ENCODE results near the gene CORO1C.

The CORO1C gene

GRCh38 chr12:108696111-108696995 is 35.0 kb downstream of the CORO1C start:
- no peak for FAIRE-seq

GRCh38 chr12:108694812-108695278 is 36.5 kb downstream of the CORO1C start:
- FAIRE-seq: no peak

- FAIRE-seq: no peak
Measured at GRCh38 chr12:108693751-108694150, 37.6 kb downstream of the CORO1C start.

- no peak for FAIRE-seq
Measured at GRCh38 chr12:108693186-108693730, 38.1 kb downstream of the CORO1C start.

- FAIRE-seq: no peak
Measured at GRCh38 chr12:108691998-108692808, 39.1 kb downstream of the CORO1C start.

- peak; percentile 86 for FAIRE-seq
Measured at GRCh38 chr12:108691175-108691997, 39.9 kb downstream of the CORO1C start.

- FAIRE-seq: no peak
Measured at GRCh38 chr12:108690542-108691174, 40.7 kb downstream of the CORO1C start.

GRCh38 chr12:108690191-108690518 is 41.2 kb downstream of the CORO1C start:
- FAIRE-seq: no peak

- FAIRE-seq: no peak
Measured at GRCh38 chr12:108689314-108690190, 41.8 kb downstream of the CORO1C start.

GRCh38 chr12:108686780-108687179 is 44.5 kb downstream of the CORO1C start:
- FAIRE-seq: no peak

- no peak for FAIRE-seq
Measured at GRCh38 chr12:108685469-108686260, 45.7 kb downstream of the CORO1C start.

- no peak for FAIRE-seq
Measured at GRCh38 chr12:108683906-108684556, 47.3 kb downstream of the CORO1C start.

GRCh38 chr12:108681317-108681716 is 50.0 kb downstream of the CORO1C start:
- FAIRE-seq: no peak

GRCh38 chr12:108679106-108679681 is 52.1 kb downstream of the CORO1C start:
- no peak for FAIRE-seq

GRCh38 chr12:108678104-108678730 is 53.1 kb downstream of the CORO1C start:
- no peak for FAIRE-seq

- FAIRE-seq: no peak
Measured at GRCh38 chr12:108677381-108677780, 53.9 kb downstream of the CORO1C start.

GRCh38 chr12:108676707-108677106 is 54.6 kb downstream of the CORO1C start:
- no peak for FAIRE-seq

- FAIRE-seq: no peak
Measured at GRCh38 chr12:108675792-108676191, 55.5 kb downstream of the CORO1C start.

GRCh38 chr12:108672054-108672453 is 59.3 kb downstream of the CORO1C start:
- no peak for FAIRE-seq

All from TTC549 (cell line).